GM12874 (cell line): Measurements from ENCODE around the gene FASLG.

Source experiments
- TF ChIP-seq, protein P1 (sequence below): IDR thresholded peaks from 2 replicates; pipeline ENCODE4 v1.5.1; 2011; ENCODE audit warnings: low read depth, mild to moderate bottlenecking, control low read depth, low read length, moderate library complexity; ENCODE audit not compliant: insufficient read depth

Gene FASLG

DNA sequence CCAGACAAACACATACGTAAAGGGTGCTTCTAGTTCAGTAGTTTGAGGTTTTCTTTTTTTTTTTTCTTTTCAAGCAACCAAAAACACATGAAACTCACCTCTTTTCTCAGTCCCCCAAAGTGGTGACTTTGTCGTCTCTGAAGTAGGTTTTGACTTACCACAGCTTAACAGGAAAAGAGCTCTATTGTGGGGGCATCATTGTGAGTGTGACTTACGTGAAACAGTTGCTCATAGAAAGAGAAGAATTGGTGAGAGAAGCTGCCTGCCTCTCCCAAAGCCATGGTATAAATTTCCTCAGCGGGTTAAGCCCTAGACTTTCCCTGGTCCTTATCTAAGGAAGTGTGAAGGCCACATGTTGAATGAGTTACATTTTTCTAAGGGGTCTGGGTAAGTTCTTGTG is 11.9 kb downstream of the FASLG start:
- TF ChIP-seq, protein P1, sequence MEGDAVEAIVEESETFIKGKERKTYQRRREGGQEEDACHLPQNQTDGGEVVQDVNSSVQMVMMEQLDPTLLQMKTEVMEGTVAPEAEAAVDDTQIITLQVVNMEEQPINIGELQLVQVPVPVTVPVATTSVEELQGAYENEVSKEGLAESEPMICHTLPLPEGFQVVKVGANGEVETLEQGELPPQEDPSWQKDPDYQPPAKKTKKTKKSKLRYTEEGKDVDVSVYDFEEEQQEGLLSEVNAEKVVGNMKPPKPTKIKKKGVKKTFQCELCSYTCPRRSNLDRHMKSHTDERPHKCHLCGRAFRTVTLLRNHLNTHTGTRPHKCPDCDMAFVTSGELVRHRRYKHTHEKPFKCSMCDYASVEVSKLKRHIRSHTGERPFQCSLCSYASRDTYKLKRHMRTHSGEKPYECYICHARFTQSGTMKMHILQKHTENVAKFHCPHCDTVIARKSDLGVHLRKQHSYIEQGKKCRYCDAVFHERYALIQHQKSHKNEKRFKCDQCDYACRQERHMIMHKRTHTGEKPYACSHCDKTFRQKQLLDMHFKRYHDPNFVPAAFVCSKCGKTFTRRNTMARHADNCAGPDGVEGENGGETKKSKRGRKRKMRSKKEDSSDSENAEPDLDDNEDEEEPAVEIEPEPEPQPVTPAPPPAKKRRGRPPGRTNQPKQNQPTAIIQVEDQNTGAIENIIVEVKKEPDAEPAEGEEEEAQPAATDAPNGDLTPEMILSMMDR = no peak

DNA sequence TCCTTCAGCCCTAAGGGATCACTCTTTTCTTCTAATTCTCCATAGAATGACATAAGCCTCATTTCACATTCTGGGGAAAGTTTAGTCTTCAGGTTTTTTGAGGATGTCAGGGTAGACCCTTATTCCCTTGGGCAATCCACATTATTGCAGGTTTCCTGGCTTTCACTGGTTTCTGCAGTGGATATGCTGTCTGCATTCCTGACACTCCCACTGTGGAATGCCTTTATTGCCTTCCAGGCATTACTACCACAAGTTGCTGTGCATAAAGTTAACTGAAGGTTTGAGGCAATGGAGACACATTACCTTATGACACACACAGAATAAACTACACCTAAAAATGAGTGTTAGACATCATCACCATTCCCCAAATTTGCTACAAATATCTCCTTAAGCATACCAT is 12.7 kb downstream of the FASLG start:
- TF ChIP-seq, protein P1 = no peak

DNA sequence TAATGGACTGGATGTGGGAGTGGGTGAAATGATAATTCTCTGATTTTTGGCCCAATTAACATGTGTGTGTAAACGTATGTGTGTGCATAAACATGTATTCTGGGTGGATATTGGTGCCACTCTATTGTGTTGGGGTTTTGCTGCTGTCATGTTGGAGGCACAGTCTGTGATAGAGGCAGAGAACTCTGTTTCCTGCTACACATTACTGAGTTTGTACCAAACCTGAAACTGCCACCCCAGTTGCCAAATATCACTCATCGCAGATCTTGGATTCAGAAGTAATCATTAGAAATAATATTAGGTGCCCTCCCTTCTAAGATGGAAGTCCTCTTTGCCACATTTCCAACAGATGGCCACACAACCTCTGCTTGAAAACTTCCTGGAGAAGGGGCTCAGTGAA is 13.8 kb downstream of the FASLG start:
- TF ChIP-seq, protein P1 = no peak

DNA sequence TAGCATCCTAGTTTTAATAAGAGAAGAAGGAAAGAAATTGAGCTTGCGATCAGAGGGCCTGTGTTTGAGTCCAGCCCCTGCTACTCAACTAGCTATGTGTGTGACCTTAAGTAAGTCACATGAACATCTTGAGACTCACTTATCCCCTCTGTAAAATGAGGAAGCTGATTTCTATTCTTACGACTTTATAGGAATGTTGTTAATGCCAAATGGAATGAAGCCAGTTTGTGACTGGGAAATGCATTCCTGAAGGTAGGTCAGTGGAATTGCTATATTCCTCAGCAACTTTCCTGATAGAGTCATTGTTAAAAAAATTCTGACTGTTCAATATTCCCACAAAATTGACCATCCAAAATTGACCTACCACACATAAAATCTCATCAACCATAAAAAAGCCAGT is 14.9 kb downstream of the FASLG start:
- TF ChIP-seq, protein P1 = no peak

DNA sequence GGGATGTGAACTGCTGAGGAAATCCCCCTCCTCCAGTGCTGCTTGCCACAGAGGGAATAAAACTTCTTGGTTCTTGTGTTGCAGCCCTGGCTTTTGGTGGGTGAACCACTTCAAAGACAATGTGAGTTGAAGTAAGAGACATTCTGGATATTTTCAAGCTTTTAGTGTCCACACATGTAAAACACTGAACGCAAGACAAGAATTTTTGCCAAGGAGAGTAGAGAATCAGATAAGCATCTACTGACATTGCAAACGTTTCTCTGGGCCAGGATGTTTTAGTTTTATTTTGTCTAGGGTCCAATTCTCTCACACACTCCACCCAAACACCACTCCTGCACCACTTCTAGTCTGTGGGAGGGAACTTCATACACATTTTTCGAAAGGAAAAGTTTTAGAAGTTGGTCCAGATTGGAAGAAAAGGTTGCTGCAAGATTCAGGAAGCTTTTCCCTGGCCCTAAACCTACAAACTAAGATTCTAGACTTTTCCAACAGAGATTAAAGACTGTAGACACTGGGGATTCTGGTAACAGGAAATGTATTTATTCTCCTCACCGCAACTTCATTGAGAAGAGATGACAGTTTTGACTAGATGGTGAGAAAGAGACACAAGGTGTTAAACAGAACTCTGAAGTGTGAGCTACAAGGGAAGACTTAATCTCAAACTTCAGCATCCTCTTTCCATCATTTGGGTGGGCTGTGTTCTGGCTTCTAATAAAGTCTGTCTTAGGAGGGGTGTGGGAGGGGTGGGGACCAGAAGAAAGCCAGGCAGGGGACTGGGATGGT is 16.1 kb downstream of the FASLG start:
- TF ChIP-seq, protein P1 = no peak

DNA sequence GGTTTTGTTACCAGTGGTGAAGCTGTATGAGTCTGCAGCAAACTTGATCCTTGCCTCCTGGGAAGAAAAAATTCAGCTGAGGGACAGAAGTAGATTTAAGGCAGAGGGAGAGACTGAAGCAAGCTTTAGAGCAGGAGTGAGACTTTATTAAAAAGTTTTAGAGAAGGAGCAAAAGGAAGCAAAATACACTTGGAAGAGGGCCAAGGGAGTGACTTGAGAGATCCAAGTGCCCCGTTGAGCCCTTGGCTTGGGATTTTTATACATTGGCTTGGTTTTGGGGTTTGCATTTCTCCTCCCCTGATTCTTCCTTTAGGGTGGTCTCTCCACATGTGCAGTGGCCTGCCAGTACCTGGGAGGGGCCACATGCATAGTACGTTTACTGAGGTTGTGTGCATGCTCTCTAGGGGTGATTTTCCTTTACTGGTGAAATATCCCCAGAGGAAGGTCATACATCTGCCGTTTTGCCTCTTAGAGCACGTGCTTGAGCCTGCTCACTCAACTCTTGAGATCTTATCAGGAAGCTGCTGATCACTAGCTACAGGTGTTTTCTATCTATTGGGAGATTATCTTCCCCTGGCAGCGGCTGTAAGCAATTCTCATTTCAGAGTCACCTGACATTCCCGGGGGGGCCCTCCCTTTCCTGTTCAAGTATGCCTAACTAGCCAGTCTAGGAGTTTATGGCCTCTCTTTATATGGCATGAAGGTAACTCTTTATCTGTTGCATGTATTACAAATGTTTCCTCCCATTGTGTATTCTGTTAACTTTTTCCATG is 20.3 kb downstream of the FASLG start:
- TF ChIP-seq, protein P1 = no peak

DNA sequence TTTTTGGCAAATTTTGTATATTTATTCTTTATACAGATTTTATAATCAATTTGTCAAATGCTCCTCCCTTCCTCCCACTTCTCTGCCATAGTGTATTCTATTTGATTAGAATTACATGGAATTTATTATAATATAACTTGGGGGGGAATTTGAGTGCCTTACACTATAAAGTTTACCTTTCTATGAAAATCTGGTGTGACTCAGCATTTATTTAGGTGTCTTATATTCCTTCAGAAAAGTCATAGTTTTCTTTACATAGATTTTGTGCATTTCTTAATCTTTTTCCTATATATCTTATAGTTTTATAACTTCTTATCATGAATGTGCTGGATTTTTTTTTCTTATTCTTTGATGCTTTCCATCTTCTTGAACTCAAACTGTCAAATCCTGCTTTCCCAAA is 21.3 kb downstream of the FASLG start:
- TF ChIP-seq, protein P1 = no peak
